Raji (cell line): ENCODE data around the gene VPS13D.

ENCODE experiments used
- POLR2A ChIP-seq: IDR thresholded peaks from 2 replicates; pipeline ENCODE4 v1.6.1; 2011; ENCODE audit warnings: low read depth, low read length, control low read depth; ENCODE audit not compliant: insufficient read depth

VPS13D gene

DNA sequence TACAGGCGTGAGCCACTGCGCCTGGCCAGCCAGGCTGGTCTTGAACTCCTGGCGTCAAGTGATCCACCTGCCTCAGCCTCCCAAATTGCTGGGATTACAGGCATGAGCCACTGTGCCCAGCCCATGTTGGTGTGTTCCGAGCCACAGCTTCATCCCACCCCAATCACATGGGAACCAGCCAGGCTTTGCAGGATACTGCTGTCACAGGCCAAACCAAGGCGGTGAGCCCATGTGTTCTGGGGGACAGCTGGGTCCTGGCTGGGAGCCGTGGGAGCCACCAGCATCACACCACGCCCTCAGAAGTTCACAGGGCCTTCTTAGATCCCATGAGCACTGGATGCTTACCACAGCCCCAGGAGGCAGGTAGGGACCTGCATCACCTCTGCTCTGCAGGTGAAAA, 331.3 kb downstream of the VPS13D start:
- no peak for TF ChIP-seq POLR2A
